BJ (cell line): Measurements from ENCODE around the gene ACVR1B. TPM values are rescaled to one million over a fixed set of nuclear protein-coding genes. Genes with fewer than 3 reads are reported as not detected.

Experiments used
- CTCF ChIA-PET: fragments of 350-600 bp; formaldehyde crosslinking; extraction: SDS; loops from one replicate; lab custom pipeline; 2021; ENCODE audit warnings: antibody characterized with exemption, inconsistent platforms; lab: Yijun Ruan, JAX
- POLR2A ChIA-PET: fragments of 300-600 bp; sonication (Branson Sonifier 250); formaldehyde crosslinking; extraction: SDS; loops from one replicate; lab custom pipeline; 2021; ENCODE audit warnings: antibody characterized with exemption; lab: Charles Lee
- DNase-seq: peaks from one replicate; pipeline ENCODE4 v3.0.0-alpha.2; 2011; ENCODE audit warnings: low read depth
- H3K27me3 ChIP-seq: 2 replicates; pipeline ENCODE4 v1.6.0; 2011; ENCODE audit warnings: low read length; ENCODE audit not compliant: control insufficient read depth, insufficient read depth
- H3K36me3 ChIP-seq: 2 replicates; pipeline ENCODE4 v1.5.1; 2011; ENCODE audit warnings: low read length; ENCODE audit not compliant: control insufficient read depth, insufficient read depth
- H3K4me3 ChIP-seq: 2 replicates; pipeline ENCODE4 v1.5.1; 2011; ENCODE audit warnings: low read depth, mild to moderate bottlenecking, control low read depth, low read length
- polyA plus RNA-seq: library from polyadenylated mRNA; depleted of rRNA; stranded (reverse); fragments of >200 nt; gene quantifications from 2 replicates; pipeline ENCODE4 v1.2.3, GENCODE V29; 2011
- TF ChIP-seq, protein P1 (sequence below): IDR thresholded peaks from 2 replicates; pipeline ENCODE4 v1.5.1; 2011; ENCODE audit warnings: low read depth, mild to moderate bottlenecking, control low read depth, inconsistent platforms, low read length, moderate library complexity; ENCODE audit not compliant: insufficient read depth

Gene ACVR1B
- polyA plus RNA-seq, 1 experiment, result 12.9 TPM

DNA sequence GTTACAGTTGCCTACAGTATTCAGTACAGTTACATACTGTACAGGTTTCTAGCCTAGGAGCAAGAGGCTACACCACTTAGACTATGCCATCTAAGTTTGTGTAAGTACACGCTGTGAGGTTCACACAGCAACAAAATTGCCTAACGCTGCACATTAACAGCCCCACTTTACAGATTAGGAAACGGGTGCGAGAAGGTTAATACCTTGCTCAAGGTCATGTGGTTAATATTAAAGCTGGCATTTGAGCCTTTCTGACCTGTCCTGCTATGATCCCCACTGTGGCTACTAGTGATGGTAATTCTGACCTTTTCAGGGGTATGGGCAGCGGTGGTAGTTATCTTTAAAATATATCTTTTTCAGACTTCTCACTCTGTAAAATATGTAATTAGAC lies 20.9 kb downstream of the ACVR1B start:
- ChIA-PET CTCF (interaction anchor here (1.1 to 1.2 kb wide), 2 partner anchors 48 to 57 kb away, joined by 4 read pairs; no protein-coding TSS in a partner anchor), POLR2A (no interaction called here)
- Histone ChIP-seq H3K36me3 (peaks cover 6% of the 10 kb centered on the region; the same call in 1 of the 2 replicates), H3K27me3 (no peaks in the 10 kb centered on the region), H3K4me3 (no peak overlapping the region)
- TF ChIP-seq, protein P1, sequence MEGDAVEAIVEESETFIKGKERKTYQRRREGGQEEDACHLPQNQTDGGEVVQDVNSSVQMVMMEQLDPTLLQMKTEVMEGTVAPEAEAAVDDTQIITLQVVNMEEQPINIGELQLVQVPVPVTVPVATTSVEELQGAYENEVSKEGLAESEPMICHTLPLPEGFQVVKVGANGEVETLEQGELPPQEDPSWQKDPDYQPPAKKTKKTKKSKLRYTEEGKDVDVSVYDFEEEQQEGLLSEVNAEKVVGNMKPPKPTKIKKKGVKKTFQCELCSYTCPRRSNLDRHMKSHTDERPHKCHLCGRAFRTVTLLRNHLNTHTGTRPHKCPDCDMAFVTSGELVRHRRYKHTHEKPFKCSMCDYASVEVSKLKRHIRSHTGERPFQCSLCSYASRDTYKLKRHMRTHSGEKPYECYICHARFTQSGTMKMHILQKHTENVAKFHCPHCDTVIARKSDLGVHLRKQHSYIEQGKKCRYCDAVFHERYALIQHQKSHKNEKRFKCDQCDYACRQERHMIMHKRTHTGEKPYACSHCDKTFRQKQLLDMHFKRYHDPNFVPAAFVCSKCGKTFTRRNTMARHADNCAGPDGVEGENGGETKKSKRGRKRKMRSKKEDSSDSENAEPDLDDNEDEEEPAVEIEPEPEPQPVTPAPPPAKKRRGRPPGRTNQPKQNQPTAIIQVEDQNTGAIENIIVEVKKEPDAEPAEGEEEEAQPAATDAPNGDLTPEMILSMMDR, result no peak
- DNase-seq, result no peak

DNA sequence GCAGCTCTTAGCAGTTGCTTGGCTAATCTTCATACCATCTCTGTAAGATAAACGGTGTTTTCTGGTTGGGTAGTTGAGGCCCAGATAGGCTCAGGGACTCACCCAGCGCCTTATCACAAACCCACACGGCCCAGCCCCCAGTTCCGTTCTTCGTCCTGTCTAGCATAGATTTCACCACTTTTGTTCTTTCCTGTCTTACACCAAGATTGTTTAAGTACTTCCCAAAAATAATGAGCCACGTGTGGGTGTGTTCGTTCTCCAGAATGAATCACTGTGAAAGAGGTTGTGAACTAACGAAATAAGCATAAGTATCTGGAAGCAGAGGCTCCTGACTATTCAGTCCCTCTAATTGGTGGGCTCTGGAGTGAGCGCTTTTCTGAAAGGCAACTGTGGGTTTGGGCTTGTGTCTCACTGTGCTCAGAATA lies 21.4 kb downstream of the ACVR1B start:
- CTCF ChIA-PET, result interaction anchor here (1.1 to 1.2 kb wide), 2 partner anchors 47 to 58 kb away, joined by 4 read pairs; no protein-coding TSS in a partner anchor
- POLR2A ChIA-PET, result no interaction called here
- H3K36me3 ChIP-seq, result peaks cover 6% of the 10 kb centered on the region; the same call in 1 of the 2 replicates
- H3K27me3 ChIP-seq, result no peaks in the 10 kb centered on the region
- no peak overlapping the region for H3K4me3 ChIP-seq
- TF ChIP-seq, protein P1, result no peak
- DNase-seq, result no peak

DNA sequence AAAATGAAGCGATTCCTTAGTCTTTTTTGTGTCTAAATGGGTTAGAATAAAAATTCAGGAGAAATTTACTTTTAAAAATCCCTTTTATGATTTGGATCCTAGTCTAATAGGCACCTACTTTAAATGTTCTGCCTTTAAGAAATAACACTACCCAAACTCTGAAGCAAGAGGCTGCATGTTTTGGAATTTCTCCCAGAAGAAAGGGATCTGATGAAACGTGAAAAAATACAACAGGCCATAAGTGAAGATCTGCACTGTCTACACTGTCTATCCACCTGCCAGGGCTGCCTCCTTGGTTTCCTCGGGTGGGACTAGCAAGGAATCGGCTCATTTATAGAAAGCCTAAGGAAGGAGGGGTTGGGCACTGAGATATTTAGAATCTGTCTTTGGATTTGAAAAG lies 22.1 kb downstream of the ACVR1B start:
- CTCF ChIA-PET, result no interaction called here
- peaks cover 6% of the 10 kb centered on the region for H3K36me3 ChIP-seq
- TF ChIP-seq, protein P1, result no peak
- POLR2A ChIA-PET, result no interaction called here
- no peak overlapping the region for H3K4me3 ChIP-seq
- no peaks in the 10 kb centered on the region for H3K27me3 ChIP-seq
- no peak for DNase-seq

DNA sequence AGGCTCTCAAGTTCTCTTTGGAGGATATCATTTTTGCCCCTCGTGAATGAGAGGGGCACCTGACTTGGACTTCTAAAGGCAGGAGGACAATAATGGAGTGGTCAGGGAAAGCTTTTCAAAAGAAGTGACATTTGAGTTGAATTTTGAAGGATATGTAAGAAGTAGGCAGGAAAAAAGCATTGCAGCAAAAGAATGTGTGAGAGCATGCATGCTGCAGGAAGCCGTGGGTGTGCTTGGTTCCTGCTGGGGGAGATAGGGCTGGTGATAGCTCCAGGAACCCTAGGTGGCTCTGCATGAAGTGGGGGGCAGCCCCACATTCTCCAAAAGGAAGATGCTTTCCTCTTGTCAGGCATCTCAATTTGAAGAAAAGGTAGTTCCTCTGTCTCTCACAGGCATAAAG lies 23.1 kb downstream of the ACVR1B start:
- Histone ChIP-seq H3K4me3 (no peak overlapping the region), H3K27me3 (no peaks in the 10 kb centered on the region), H3K36me3 (peaks cover 6% of the 10 kb centered on the region)
- POLR2A ChIA-PET, result no interaction called here
- CTCF ChIA-PET, result interaction anchor here (0.6 to 1.6 kb wide), 7 partner anchors 12 to 536 kb away, joined by 3 to 7 read pairs (median 3); no protein-coding TSS in a partner anchor
- DNase-seq, result no peak
- TF ChIP-seq, protein P1, result no peak

DNA sequence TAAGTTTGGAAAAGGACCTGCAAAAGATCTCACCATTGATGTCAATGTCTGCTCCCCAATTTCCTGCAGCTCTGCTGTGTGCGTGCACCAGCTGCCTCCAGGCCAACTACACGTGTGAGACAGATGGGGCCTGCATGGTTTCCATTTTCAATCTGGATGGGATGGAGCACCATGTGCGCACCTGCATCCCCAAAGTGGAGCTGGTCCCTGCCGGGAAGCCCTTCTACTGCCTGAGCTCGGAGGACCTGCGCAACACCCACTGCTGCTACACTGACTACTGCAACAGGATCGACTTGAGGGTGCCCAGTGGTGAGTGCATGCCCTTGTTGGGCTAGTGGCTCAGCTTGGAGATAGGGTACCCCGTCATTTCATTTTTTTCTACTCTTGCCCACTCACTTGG lies 23.7 kb downstream of the ACVR1B start:
- no peak for DNase-seq

More for the DNA sequence above, 23.7 kb downstream of the ACVR1B start:
- ChIA-PET CTCF (interaction anchor here (0.7 to 1.6 kb wide), 6 partner anchors 12 to 80 kb away, joined by 3 to 7 read pairs (median 4); no protein-coding TSS in a partner anchor), POLR2A (no interaction called here)
- peaks cover 6% of the 10 kb centered on the region for H3K36me3 ChIP-seq
- TF ChIP-seq, protein P1, result no peak
- H3K27me3 ChIP-seq, result no peaks in the 10 kb centered on the region
- H3K4me3 ChIP-seq, result no peak overlapping the region
